HCT116 (cell line): ENCODE data around the gene TRAM1L1. TPM values are rescaled to one million over a fixed set of nuclear protein-coding genes. Genes with fewer than 3 reads are reported as not detected.

ENCODE experiments used
- ATAC-seq: fragments of 200-7000 bp; cut with Tn5 transposase; 2 replicates; pipeline ENCODE4 v1.9.1; 2020; ENCODE audit warnings: mild to moderate bottlenecking, moderate library complexity
- Bru-seq: library from RNA; stranded (reverse); fragments of 400-500 nt; gene quantifications from one replicate; lab custom pipeline; 2021; lab: Mats Ljungman, UMichigan
- BruChase-seq, 2 experiments: library from RNA; stranded (reverse); fragments of 400-500 nt; gene quantifications; one replicate each; lab custom pipeline; 2021; lab: Mats Ljungman, UMichigan
- BruUV-seq: library from RNA; stranded (reverse); fragments of 400-500 nt; replicated peaks from 2 replicates; lab custom pipeline; 2021; lab: Mats Ljungman, UMichigan
- CTCF ChIA-PET: fragments of 300-600 bp; sonication (Branson Sonifier 250); formaldehyde crosslinking; loops from one replicate; lab custom pipeline; 2021; ENCODE audit warnings: antibody characterized with exemption; lab: Charles Lee
- POLR2A ChIA-PET: fragments of 300-600, 350-600 bp; sonication (Branson Sonifier 250); formaldehyde crosslinking; loops from one replicate; lab custom pipeline; 2021; ENCODE audit warnings: antibody characterized with exemption; lab: Charles Lee
- RAD21 ChIA-PET, 2 experiments: fragments of 300-600 bp; sonication (Branson Sonifier 250); formaldehyde crosslinking; loops; one replicate each; lab custom pipeline; 2023; ENCODE audit warnings: low total read pairs in 2 of 2; ENCODE audit not compliant: uncharacterized antibody in 2 of 2, unreplicated experiment in 2 of 2, low non-redundant PET in 1 of 2; lab: Charles Lee
- DNase-seq: peaks from one replicate; pipeline ENCODE4 v3.0.0-alpha.2; 2010; ENCODE audit warnings: low read depth, low spot score
- H2AFZ ChIP-seq: fragments of 200-600 bp; shearing (Covaris generic), sonication (generic); 2 replicates; pipeline ENCODE4 v1.6.1; 2017; ENCODE audit warnings: low read depth, mixed run types, mixed read lengths, antibody characterized with exemption, low read length; ENCODE audit not compliant: poor library complexity, severe bottlenecking
- H3K27ac ChIP-seq: 2 replicates; pipeline ENCODE4 v1.5.1; 2012; ENCODE audit warnings: low read depth, low read length
- H3K27me3 ChIP-seq: fragments of 200-600 bp; sonication (generic); 2 replicates; pipeline ENCODE4 v1.6.1; 2016; ENCODE audit warnings: mixed run types, low read length, mixed read lengths; ENCODE audit not compliant: insufficient read depth
- H3K36me3 ChIP-seq, 2 experiments: fragments of 200-500 bp in 1 of 2; fragments of 200-600 bp in 1 of 2; sonication (Bioruptor generic) in 1 of 2; sonication (generic) in 1 of 2; 2 replicates each; pipeline versions ENCODE4 v1.5.1 to v1.6.1; 2014 to 2016; ENCODE audit warnings: low read length in 2 of 2, inconsistent platforms in 1 of 2, mixed read lengths in 1 of 2, mixed run types in 1 of 2; ENCODE audit not compliant: insufficient read depth in 2 of 2, control insufficient read depth in 1 of 2
- H3K4me1 ChIP-seq, 2 experiments: fragments of 200-600 bp in 1 of 2; sonication (generic) in 1 of 2; 2 replicates each; pipeline versions ENCODE4 v1.5.1 to v1.6.1; 2012 to 2017; ENCODE audit warnings: low read length in 2 of 2, inconsistent platforms in 1 of 2, mild to moderate bottlenecking in 1 of 2, mixed read lengths in 1 of 2, mixed run types in 1 of 2, moderate library complexity in 1 of 2; ENCODE audit not compliant: insufficient read depth in 2 of 2, control insufficient read depth in 1 of 2
- H3K4me2 ChIP-seq: fragments of 200-600 bp; sonication (generic); 2 replicates; pipeline ENCODE4 v1.6.1; 2017; ENCODE audit warnings: mixed run types, low read length, mixed read lengths
- H3K4me3 ChIP-seq, 2 experiments: fragments of 200-600 bp in 1 of 2; sonication (generic) in 1 of 2; replicated peaks in 1 of 2; 2 replicates each; pipeline ENCODE4 v1.5.1; 2011 to 2016; ENCODE audit warnings: low read length in 2 of 2, control low read depth in 1 of 2, low read depth in 1 of 2, mild to moderate bottlenecking in 1 of 2, mixed read lengths in 1 of 2, mixed run types in 1 of 2
- H3K79me2 ChIP-seq: fragments of 200-600 bp; sonication (generic); 2 replicates; pipeline ENCODE4 v1.6.1; 2017; ENCODE audit warnings: mild to moderate bottlenecking, mixed run types, low read length, moderate library complexity, mixed read lengths; ENCODE audit not compliant: insufficient read depth
- H3K9ac ChIP-seq: fragments of 200-600 bp; sonication (generic); 2 replicates; pipeline ENCODE4 v1.6.1; 2016; ENCODE audit warnings: low read length, mixed read lengths
- H3K9me2 ChIP-seq: fragments of 200-600 bp; sonication (generic), shearing (Covaris generic); 2 replicates; pipeline ENCODE4 v1.6.1; 2017; ENCODE audit warnings: mixed run types, mild to moderate bottlenecking, moderate library complexity; ENCODE audit not compliant: insufficient read depth
- H3K9me3 ChIP-seq, 2 experiments: fragments of 200-500 bp in 1 of 2; fragments of 200-600 bp in 1 of 2; sonication (Bioruptor generic) in 1 of 2; sonication (generic) in 1 of 2; 2 replicates each; pipeline ENCODE4 v1.6.1; 2014 to 2017; ENCODE audit warnings: low read length in 2 of 2, mixed read lengths in 2 of 2, inconsistent platforms in 1 of 2, low read depth in 1 of 2, mild to moderate bottlenecking in 1 of 2, mixed run types in 1 of 2, moderate library complexity in 1 of 2; ENCODE audit not compliant: control insufficient read depth in 1 of 2, insufficient read depth in 1 of 2
- H4K20me1 ChIP-seq: fragments of 200-600 bp; sonication (generic), shearing (Covaris generic); 2 replicates; pipeline ENCODE4 v1.6.1; 2017; ENCODE audit warnings: mixed run types, mild to moderate bottlenecking, moderate library complexity; ENCODE audit not compliant: insufficient read depth
- ATF3 ChIP-seq: IDR thresholded peaks from 2 replicates; pipeline ENCODE4 v1.6.1; 2012
- CBX3 ChIP-seq: IDR thresholded peaks from 2 replicates; pipeline ENCODE4 v1.6.1; 2012; ENCODE audit warnings: low read depth
- EGR1 ChIP-seq: IDR thresholded peaks from 2 replicates; pipeline ENCODE4 v1.6.1; 2012; ENCODE audit warnings: low read depth
- RAD21 ChIP-seq: IDR thresholded peaks from 2 replicates; pipeline ENCODE4 v1.6.1; 2012; ENCODE audit warnings: low read depth, mild to moderate bottlenecking
- SIN3A ChIP-seq: IDR thresholded peaks from 2 replicates; pipeline ENCODE4 v1.6.1; 2012; ENCODE audit warnings: low read depth
- SP1 ChIP-seq: IDR thresholded peaks from 2 replicates; pipeline ENCODE4 v1.6.1; 2012; ENCODE audit warnings: low read depth
- YY1 ChIP-seq: IDR thresholded peaks from 2 replicates; pipeline ENCODE4 v1.6.1; 2011; ENCODE audit warnings: low read length, low read depth, moderate library complexity, mild to moderate bottlenecking; ENCODE audit not compliant: insufficient replicate concordance; ENCODE audit errors: extremely low read depth
- ZFX ChIP-seq: fragments of 450-650 bp; IDR thresholded peaks from 2 replicates; pipeline ENCODE4 v1.6.1; 2017
- ZNF274 ChIP-seq: fragments of 200-500 bp; sonication (Bioruptor generic); IDR thresholded peaks from 2 replicates; pipeline ENCODE4 v1.6.1; 2014; ENCODE audit warnings: mild to moderate bottlenecking, low read depth, low read length, inconsistent platforms
- intact Hi-C: fragments of 100-400 bp; cut with micrococcal nuclease; formaldehyde crosslinking; loops from 2 replicates; pipeline ENCODE4 v1.10.0; 2022
- long read RNA-seq: library from polyadenylated mRNA; unstranded; transcript quantifications from one replicate; pipeline ENCODE4 v2.0.0, GENCODE V29; 2021; ENCODE audit not compliant: unreplicated experiment
- polyA plus RNA-seq: library from polyadenylated mRNA; unstranded; fragments of >200 nt; gene quantifications from 2 replicates; pipeline ENCODE4 v1.2.1, GENCODE V29; 2012; ENCODE audit warnings: missing spikeins
- total RNA-seq: library from RNA; stranded (reverse); gene quantifications from one replicate; pipeline ENCODE4 v1.2.1, GENCODE V29; 2021; ENCODE audit not compliant: unreplicated experiment
- TF ChIP-seq, protein P1 (sequence below): IDR thresholded peaks from 2 replicates; pipeline ENCODE4 v1.6.1; 2012; ENCODE audit warnings: low read depth
- TF ChIP-seq, protein P2 (sequence below), 3 experiments: fragments of 200-600 bp in 1 of 3; sonication (generic) in 1 of 3; IDR thresholded peaks in 2 of 3; conservative IDR thresholded peaks in 1 of 3; 2 replicates each; pipeline ENCODE4 v1.5.1; 2012 to 2017; ENCODE audit warnings: low read depth in 2 of 3, low read length in 2 of 3, antibody characterized with exemption in 1 of 3, borderline replicate concordance in 1 of 3, control low read depth in 1 of 3, mild to moderate bottlenecking in 1 of 3, mixed read lengths in 1 of 3, mixed run types in 1 of 3, moderate library complexity in 1 of 3; ENCODE audit not compliant: insufficient read depth in 1 of 3

TRAM1L1 gene
- total RNA-seq: not detected
- polyA plus RNA-seq: not detected in 2 replicates
- not detected for Bru-seq, nascent RNA
- BruChase-seq, experiment 1, labeled RNA remaining after a 6-hour chase: not detected
- not detected for BruChase-seq, experiment 2, labeled RNA remaining after a 2-hour chase
- long read RNA-seq: 0 reads

DNA sequence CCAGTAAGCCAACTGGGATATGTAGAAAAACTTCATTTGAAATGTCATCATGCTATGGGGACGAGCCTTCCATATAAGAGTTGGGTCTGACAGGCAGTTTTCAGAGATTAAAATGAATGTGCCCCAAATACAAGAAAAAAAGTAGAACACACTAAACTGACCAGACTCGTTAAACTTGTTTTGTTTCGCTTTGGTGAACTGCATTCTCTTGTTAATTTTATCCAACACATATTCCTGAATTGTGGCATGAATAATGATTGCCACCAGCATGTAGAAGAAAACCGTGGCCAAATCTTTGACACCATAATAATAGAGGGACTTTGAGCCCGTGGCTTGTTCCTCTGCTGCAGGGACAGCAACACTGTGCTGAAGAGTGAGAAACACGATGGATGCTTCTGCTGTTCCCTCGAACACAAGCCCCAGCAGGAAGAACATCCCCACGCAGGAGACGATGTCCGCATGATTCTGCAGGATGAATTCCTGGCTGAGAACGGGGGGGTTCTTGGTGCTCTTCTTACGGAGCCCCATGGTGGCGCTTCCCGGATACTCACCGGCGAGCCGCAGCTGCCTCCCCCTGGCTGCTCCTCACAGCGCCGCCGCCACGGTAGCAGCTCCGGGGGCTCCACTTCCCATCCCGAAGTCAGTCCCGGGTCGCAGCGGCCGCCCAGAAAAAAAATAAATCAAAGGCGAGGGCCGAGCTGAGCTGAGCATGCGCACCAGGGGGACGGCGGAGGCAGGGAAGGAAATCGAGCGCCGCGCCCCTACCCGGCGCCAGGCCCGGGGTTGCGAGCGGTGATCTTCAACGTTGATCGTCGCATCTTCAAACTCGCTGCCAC is at the start of gene TRAM1L1:
Gene TRAM1L1, minus strand, starts transcription at position 711 of the 836 bp plus-strand sequence. Its CDS starts 183 bp downstream, at position 528.
- intact Hi-C loops: no loop called here
- ATAC-seq: no peak
- Histone ChIP-seq H4K20me1 (no peaks in the 10 kb centered on the region), H2AFZ (no peak within 1 kb of the TSS), H3K4me2 (no peak within 1 kb of the TSS), H3K4me1 (no peaks in the 10 kb centered on the region), H3K36me3 (no peaks in the 10 kb centered on the region), H3K9me2 (no peaks in the 10 kb centered on the region), H3K27me3 (no peaks in the 10 kb centered on the region), H3K9ac (no peak within 1 kb of the TSS), H3K4me3 (no peak within 1 kb of the TSS), H3K27ac (no peak within 1 kb of the TSS), H3K9me3 (peaks cover 0 to 6% of the 10 kb centered on the region in 2 experiments; a peak in 1 of 4 replicates), H3K79me2 (no peaks in the 10 kb centered on the region)
- no peak for TF ChIP-seq SIN3A
- TF ChIP-seq ZNF274: no peak
- no TSS peak for BruUV-seq
- POLR2A ChIA-PET: no interaction called here
- CTCF ChIA-PET: no interaction called here
- no peak for DNase-seq
- RAD21 ChIA-PET: no interaction called here

DNA sequence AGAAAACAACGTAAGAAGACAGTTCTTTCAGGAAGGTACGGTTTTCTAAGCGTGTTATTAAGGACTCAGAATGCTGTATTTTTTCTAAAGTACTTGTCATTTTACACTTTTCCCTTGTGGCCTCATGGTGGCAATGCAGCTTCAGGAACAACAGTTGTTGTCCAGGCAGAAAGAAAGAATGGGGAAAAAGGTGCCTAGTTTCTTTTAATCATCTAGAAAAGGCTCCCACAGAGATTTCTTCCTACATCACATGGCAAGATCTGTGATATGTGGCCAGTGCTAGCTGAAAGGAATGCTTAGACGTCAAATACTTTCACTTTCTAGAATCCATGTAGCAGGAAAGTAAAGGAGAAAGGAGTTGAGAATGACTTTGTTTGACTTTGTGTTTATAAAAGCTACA is 49.0 kb upstream of the TRAM1L1 start:
- intact Hi-C loops: loop anchor here (1.0 to 10.0 kb wide), 7 partner anchors 426 to 1138 kb away; partner anchors contain the start of gene NDST3
- BruUV-seq: no TSS peak
- CTCF ChIA-PET: interaction anchor here (0.9 to 2.1 kb wide), 5 partner anchors 13 to 1136 kb away, joined by 3 to 12 read pairs (median 5); partner anchors contain the start of gene NDST3
- TF ChIP-seq ZNF274: no peak
- no peak for TF ChIP-seq SIN3A
- no peak for TF ChIP-seq CBX3
- no peak for TF ChIP-seq YY1
- TF ChIP-seq, protein P1, sequence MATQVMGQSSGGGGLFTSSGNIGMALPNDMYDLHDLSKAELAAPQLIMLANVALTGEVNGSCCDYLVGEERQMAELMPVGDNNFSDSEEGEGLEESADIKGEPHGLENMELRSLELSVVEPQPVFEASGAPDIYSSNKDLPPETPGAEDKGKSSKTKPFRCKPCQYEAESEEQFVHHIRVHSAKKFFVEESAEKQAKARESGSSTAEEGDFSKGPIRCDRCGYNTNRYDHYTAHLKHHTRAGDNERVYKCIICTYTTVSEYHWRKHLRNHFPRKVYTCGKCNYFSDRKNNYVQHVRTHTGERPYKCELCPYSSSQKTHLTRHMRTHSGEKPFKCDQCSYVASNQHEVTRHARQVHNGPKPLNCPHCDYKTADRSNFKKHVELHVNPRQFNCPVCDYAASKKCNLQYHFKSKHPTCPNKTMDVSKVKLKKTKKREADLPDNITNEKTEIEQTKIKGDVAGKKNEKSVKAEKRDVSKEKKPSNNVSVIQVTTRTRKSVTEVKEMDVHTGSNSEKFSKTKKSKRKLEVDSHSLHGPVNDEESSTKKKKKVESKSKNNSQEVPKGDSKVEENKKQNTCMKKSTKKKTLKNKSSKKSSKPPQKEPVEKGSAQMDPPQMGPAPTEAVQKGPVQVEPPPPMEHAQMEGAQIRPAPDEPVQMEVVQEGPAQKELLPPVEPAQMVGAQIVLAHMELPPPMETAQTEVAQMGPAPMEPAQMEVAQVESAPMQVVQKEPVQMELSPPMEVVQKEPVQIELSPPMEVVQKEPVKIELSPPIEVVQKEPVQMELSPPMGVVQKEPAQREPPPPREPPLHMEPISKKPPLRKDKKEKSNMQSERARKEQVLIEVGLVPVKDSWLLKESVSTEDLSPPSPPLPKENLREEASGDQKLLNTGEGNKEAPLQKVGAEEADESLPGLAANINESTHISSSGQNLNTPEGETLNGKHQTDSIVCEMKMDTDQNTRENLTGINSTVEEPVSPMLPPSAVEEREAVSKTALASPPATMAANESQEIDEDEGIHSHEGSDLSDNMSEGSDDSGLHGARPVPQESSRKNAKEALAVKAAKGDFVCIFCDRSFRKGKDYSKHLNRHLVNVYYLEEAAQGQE: no peak
- no peak for TF ChIP-seq ZFX
- peak; percentile 91 for TF ChIP-seq RAD21
- TF ChIP-seq ATF3: no peak
- TF ChIP-seq SP1: peak; percentile 11; the same call in 1 of the 2 replicates
- TF ChIP-seq, protein P2, sequence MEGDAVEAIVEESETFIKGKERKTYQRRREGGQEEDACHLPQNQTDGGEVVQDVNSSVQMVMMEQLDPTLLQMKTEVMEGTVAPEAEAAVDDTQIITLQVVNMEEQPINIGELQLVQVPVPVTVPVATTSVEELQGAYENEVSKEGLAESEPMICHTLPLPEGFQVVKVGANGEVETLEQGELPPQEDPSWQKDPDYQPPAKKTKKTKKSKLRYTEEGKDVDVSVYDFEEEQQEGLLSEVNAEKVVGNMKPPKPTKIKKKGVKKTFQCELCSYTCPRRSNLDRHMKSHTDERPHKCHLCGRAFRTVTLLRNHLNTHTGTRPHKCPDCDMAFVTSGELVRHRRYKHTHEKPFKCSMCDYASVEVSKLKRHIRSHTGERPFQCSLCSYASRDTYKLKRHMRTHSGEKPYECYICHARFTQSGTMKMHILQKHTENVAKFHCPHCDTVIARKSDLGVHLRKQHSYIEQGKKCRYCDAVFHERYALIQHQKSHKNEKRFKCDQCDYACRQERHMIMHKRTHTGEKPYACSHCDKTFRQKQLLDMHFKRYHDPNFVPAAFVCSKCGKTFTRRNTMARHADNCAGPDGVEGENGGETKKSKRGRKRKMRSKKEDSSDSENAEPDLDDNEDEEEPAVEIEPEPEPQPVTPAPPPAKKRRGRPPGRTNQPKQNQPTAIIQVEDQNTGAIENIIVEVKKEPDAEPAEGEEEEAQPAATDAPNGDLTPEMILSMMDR (IDR thresholded peaks at IDR 0.05 in 2 of 3, conservative IDR thresholded peaks at IDR 0.05 in 1 of 3; ENCODE audit: borderline replicate concordance in 1 of 3, insufficient read depth in 1 of 3, low read depth in 2 of 3, low read length in 2 of 3): peak; percentile 60 to 76 (median 73)
- TF ChIP-seq EGR1: no peak

More for the DNA sequence above, 49.0 kb upstream of the TRAM1L1 start:
- H3K4me3 ChIP-seq: 0 out of 4 replicates have a peak overlapping the region, but pooled peaks of 1 of the 2 experiments have one; percentile 4
- ChIA-PET POLR2A (no interaction called here), RAD21 (interaction anchor here (0.5 to 1.6 kb wide), 3 partner anchors 178 to 899 kb away, joined by 3 to 5 read pairs (median 3); partner anchors contain the start of gene NDST3 (in 1 of the 2))
- H2AFZ ChIP-seq: peak overlapping the region; percentile 98
- peak overlapping the region; percentile 51 for H3K4me2 ChIP-seq
- H3K9me2 ChIP-seq: no peaks in the 10 kb centered on the region
- no peak overlapping the region for H3K27ac ChIP-seq
- H3K4me1 ChIP-seq: peaks cover 0 to 25% of the 10 kb centered on the region in 2 experiments; a peak in 2 of 4 replicates
- H3K27me3 ChIP-seq: no peaks in the 10 kb centered on the region
- DNase-seq (peak; percentile 67), ATAC-seq (peak; percentile 81)
- no peaks in the 10 kb centered on the region for H3K36me3 ChIP-seq
- H3K79me2 ChIP-seq: no peaks in the 10 kb centered on the region
- no peaks in the 10 kb centered on the region for H3K9me3 ChIP-seq
- no peaks in the 10 kb centered on the region for H4K20me1 ChIP-seq
- H3K9ac ChIP-seq: no peak overlapping the region
